Loucy (cell line): ENCODE results near the gene WBP2.

ENCODE experiments used
- H2AFZ ChIP-seq: fragments of 200-600 bp; sonication (generic); 2 replicates; pipeline ENCODE4 v1.6.0; 2016; ENCODE audit warnings: antibody characterized with exemption, mild to moderate bottlenecking, low read length, moderate library complexity
- H3F3A ChIP-seq: fragments of 200-600 bp; 2 replicates; pipeline ENCODE4 v1.6.0; 2016; ENCODE audit warnings: antibody characterized with exemption, low read depth, mild to moderate bottlenecking
- H3K27me3 ChIP-seq: fragments of 200-600 bp; sonication (generic); 2 replicates; pipeline ENCODE4 v1.6.1; 2014; ENCODE audit warnings: low read length, mild to moderate bottlenecking; ENCODE audit not compliant: insufficient read depth, poor library complexity, severe bottlenecking
- H3K36me3 ChIP-seq: fragments of 200-600 bp; sonication (generic); 2 replicates; pipeline ENCODE4 v1.6.1; 2016; ENCODE audit warnings: low read length; ENCODE audit not compliant: insufficient read depth
- H3K4me1 ChIP-seq: fragments of 200-600 bp; sonication (generic); 2 replicates; pipeline ENCODE4 v1.5.1; 2014; ENCODE audit warnings: low read length, mild to moderate bottlenecking; ENCODE audit not compliant: insufficient read depth, poor library complexity, severe bottlenecking
- H3K4me2 ChIP-seq: fragments of 200-600 bp; sonication (generic); 2 replicates; pipeline ENCODE4 v1.6.0; 2014; ENCODE audit warnings: antibody characterized with exemption, low read length, low read depth, mild to moderate bottlenecking; ENCODE audit not compliant: poor library complexity, severe bottlenecking
- H3K4me3 ChIP-seq: fragments of 200-600 bp; sonication (generic); 2 replicates; pipeline ENCODE4 v1.5.1; 2014; ENCODE audit warnings: low read length, mild to moderate bottlenecking, mixed read lengths; ENCODE audit not compliant: poor library complexity, severe bottlenecking
- H3K79me2 ChIP-seq: fragments of 200-600 bp; sonication (generic); 2 replicates; pipeline ENCODE4 v1.6.1; 2014; ENCODE audit warnings: low read length; ENCODE audit not compliant: insufficient read depth
- H3K9ac ChIP-seq: fragments of 200-600 bp; sonication (generic); 2 replicates; pipeline ENCODE4 v1.6.0; 2014; ENCODE audit warnings: mild to moderate bottlenecking, low read depth, low read length, moderate library complexity; ENCODE audit not compliant: poor library complexity, severe bottlenecking
- H3K9me2 ChIP-seq: fragments of 200-600 bp; sonication (generic); replicated peaks from 2 replicates; pipeline ENCODE4 v1.6.1; 2016; ENCODE audit warnings: low read depth, low read length, mixed read lengths
- H3K9me3 ChIP-seq: fragments of 200-600 bp; sonication (generic); 2 replicates; pipeline ENCODE4 v1.6.1; 2014; ENCODE audit warnings: mild to moderate bottlenecking, antibody characterized with exemption, low read length, low read depth; ENCODE audit not compliant: insufficient read depth
- H4K20me1 ChIP-seq: fragments of 200-600 bp; sonication (generic); 2 replicates; pipeline ENCODE4 v1.6.0; 2014; ENCODE audit warnings: antibody characterized with exemption, low read length, mild to moderate bottlenecking; ENCODE audit not compliant: insufficient read depth, poor library complexity, severe bottlenecking
- CTCF ChIP-seq: fragments of 200-600 bp; sonication (generic); conservative IDR thresholded peaks from 2 replicates; pipeline ENCODE4 v1.5.1; 2014; ENCODE audit warnings: mild to moderate bottlenecking, antibody characterized with exemption, low read length
- EZH2phosphoT487 ChIP-seq: fragments of 200-600 bp; IDR thresholded peaks from 2 replicates; pipeline ENCODE4 v1.6.1; 2018; ENCODE audit warnings: antibody characterized with exemption, mild to moderate bottlenecking, moderate library complexity, borderline replicate concordance

WBP2 gene

DNA sequence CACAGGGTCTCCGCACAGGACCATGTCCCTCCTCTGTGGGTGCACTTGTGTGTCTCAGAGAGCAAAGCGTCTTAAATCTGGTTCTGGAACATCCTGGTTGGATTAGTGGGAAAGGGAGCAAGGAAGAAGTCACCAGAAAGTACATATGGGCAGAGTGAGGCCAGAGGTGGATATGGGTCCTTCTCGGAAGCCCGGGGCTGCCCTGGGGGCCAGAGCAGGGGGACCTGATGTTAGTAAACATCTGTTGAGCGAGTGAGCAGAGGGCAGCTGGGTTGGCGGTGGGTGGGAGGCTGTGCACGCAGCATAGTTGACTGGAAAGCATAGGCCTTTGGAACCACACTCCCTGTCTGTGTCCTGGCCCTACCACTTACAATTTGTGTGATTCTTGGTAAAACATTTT is 33.6 kb downstream of the WBP2 start:
- TF ChIP-seq CTCF (no peak), EZH2phosphoT487 (no peak)
- no peaks in the 10 kb centered on the region for H3K27me3 ChIP-seq
- no peaks in the 10 kb centered on the region for H3K4me1 ChIP-seq
- H3K9me3 ChIP-seq: no peaks in the 10 kb centered on the region
- H3K36me3 ChIP-seq: peaks cover 82% of the 10 kb centered on the region; the same call in 1 of the 2 replicates
- H3K4me3 ChIP-seq: no peak overlapping the region
- peaks cover 3% of the 10 kb centered on the region for H4K20me1 ChIP-seq
- no peaks in the 10 kb centered on the region for H3K9me2 ChIP-seq
- H3K79me2 ChIP-seq: no peaks in the 10 kb centered on the region
- H3F3A ChIP-seq: no peaks in the 10 kb centered on the region
- no peak overlapping the region for H3K9ac ChIP-seq
- no peak overlapping the region for H3K4me2 ChIP-seq
- no peak overlapping the region for H2AFZ ChIP-seq

DNA sequence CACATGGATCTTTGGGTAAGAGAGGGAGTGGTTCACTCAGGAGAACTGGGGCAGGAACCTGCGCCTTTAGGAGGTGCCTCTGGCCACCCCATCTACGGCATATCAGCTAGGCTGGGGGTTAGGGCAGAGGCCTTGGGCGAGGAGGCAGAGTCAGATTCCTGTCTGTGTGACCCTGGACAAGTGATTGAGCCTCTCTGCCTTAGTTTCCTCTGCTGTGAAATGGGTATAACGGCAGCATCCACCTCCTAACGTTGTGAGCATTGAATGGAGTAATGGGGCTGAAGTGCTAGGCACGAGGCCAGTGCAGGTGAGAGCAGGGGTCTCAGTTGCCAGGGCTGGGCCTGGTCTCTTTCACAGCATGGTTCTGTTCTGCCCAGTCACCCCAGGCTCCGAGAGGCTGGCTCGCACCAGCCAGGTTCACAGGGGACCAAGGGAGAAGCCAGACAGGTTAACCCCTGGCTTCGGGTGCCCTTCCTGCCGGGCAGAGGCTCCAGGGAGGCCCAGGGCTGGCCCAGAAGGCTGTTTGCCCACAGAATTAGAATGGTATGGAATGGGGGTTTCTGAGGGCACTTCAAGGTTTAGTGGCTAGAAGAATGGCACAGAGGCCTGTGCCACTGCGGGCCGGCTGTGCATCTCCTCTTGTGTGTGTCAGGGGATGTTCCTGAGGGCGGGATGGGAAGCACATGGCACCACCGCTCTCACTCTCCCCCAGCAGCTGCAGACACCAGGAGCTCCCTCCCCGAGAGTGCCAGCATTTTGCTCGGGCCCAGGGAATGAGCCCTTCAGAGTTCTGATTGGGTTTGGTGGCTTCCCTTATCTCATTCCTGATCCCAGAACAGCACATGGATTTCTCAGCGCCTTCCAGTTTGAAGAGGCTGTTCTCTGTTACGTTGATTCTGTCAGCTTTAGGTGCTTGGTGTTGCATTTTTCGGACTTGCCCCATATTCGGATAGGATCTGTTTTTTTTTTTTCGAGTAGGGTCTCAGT is 34.7 kb downstream of the WBP2 start:
- H2AFZ ChIP-seq: no peak overlapping the region
- H3K9me2 ChIP-seq: no peaks in the 10 kb centered on the region
- no peaks in the 10 kb centered on the region for H3K27me3 ChIP-seq
- H3K9ac ChIP-seq: no peak overlapping the region
- H3K79me2 ChIP-seq: no peaks in the 10 kb centered on the region
- H4K20me1 ChIP-seq: peaks cover 3% of the 10 kb centered on the region
- no peak overlapping the region for H3K4me3 ChIP-seq
- peaks cover 85% of the 10 kb centered on the region; the same call in 1 of the 2 replicates for H3K36me3 ChIP-seq
- no peak overlapping the region for H3K4me2 ChIP-seq
- no peaks in the 10 kb centered on the region for H3K4me1 ChIP-seq
- H3K9me3 ChIP-seq: no peaks in the 10 kb centered on the region
- TF ChIP-seq EZH2phosphoT487: no peak
- no peaks in the 10 kb centered on the region for H3F3A ChIP-seq

DNA sequence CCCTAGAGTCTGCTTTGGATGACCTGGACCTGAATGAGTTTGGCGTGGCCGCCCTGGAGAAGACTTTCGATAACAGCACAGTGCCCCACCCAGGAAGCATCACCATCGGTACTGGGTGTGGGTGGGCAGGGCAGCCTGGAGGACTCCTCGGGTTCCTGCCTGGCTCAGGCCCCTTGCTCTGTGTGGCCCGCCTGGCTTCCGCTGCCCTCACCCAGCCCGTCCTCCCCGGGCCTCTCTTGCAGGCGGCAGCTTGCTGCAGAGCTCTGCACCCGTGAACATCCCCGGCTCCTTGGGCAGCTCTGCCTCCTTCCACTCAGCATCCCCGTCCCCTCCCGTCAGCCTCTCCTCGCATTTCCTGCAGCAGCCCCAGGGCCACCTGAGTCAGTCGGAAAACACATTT is 35.5 kb downstream of the WBP2 start:
- TF ChIP-seq EZH2phosphoT487 (no peak), CTCF (no peak)
- H3K9me2 ChIP-seq: no peaks in the 10 kb centered on the region
- no peaks in the 10 kb centered on the region for H3K27me3 ChIP-seq
- H3K36me3 ChIP-seq: peaks cover 88% of the 10 kb centered on the region; the same call in 1 of the 2 replicates
- H2AFZ ChIP-seq: no peak overlapping the region
- peaks cover 3% of the 10 kb centered on the region for H4K20me1 ChIP-seq
- H3K9me3 ChIP-seq: no peaks in the 10 kb centered on the region
- no peak overlapping the region for H3K4me3 ChIP-seq
- H3K9ac ChIP-seq: no peak overlapping the region
- no peak overlapping the region for H3K4me2 ChIP-seq
- no peaks in the 10 kb centered on the region for H3F3A ChIP-seq
- no peaks in the 10 kb centered on the region for H3K79me2 ChIP-seq
- no peaks in the 10 kb centered on the region for H3K4me1 ChIP-seq
